ENCODE measurements around the gene TRNAU1AP. TPM values are rescaled to one million over a fixed set of nuclear protein-coding genes. Genes with fewer than 3 reads are reported as not detected.
A peak's percentile ranks its signal among the peaks of the same experiment; 100 is the strongest.

TRNAU1AP gene
- total and polyA plus RNA-seq, 2 of the 13 experiments (the other 11 are each of a cell fraction or from before 2014, with no cell fraction given), result 29.0 to 42.9 TPM

GRCh38 chr1:28510273-28510969 lies 42.5 kb upstream of the TRNAU1AP start (continued):
- TF ChIP-seq ZNF33B (CRISPR knock-in tag; IDR thresholded peaks at IDR 0.05), result 0 out of 2 replicates have a peak, but pooled peaks have one; percentile 69
- TF ChIP-seq MIER2 (CRISPR knock-in tag; IDR thresholded peaks at IDR 0.05), result no peak
- 0 out of 2 replicates have a peak, but pooled peaks have one; percentile 11 for TF ChIP-seq ZNF276 (CRISPR knock-in tag; IDR thresholded peaks at IDR 0.05; ENCODE audit: low read depth)
- no peak for TF ChIP-seq ZXDC (CRISPR knock-in tag; IDR thresholded peaks at IDR 0.05)
- TF ChIP-seq ZBTB20 (CRISPR knock-in tag; IDR thresholded peaks at IDR 0.05; ENCODE audit: borderline replicate concordance, low read depth), result no peak
- peak; percentile 73 for TF ChIP-seq RAD21 (CRISPR knock-in tag; IDR thresholded peaks at IDR 0.05)
- TF ChIP-seq ZNF333 (CRISPR knock-in tag; IDR thresholded peaks at IDR 0.05; ENCODE audit: borderline replicate concordance), result no peak
- TF ChIP-seq SNAPC2 (CRISPR knock-in tag; IDR thresholded peaks at IDR 0.05), result no peak
- TF ChIP-seq ZNF12 (CRISPR knock-in tag; IDR thresholded peaks at IDR 0.05), result no peak
- peak; percentile 62 for TF ChIP-seq POLR2G (IDR thresholded peaks at IDR 0.05; ENCODE audit: low read depth, low read length)
- TF ChIP-seq KDM5B (CRISPR knock-in tag; IDR thresholded peaks at IDR 0.05; ENCODE audit: borderline replicate concordance), result peak; percentile 53; the same call in 1 of the 2 replicates
- TF ChIP-seq PBX2 (CRISPR knock-in tag; IDR thresholded peaks at IDR 0.05), result no peak
- 0 out of 2 replicates have a peak, but pooled peaks have one; percentile 5 for TF ChIP-seq MYC (CRISPR knock-in tag; IDR thresholded peaks at IDR 0.05; ENCODE audit: borderline replicate concordance)
- no peak for TF ChIP-seq GTF3A (CRISPR knock-in tag; conservative IDR thresholded peaks at IDR 0.05)
- peak; percentile 10; the same call in 1 of the 2 replicates for TF ChIP-seq SSRP1 (CRISPR knock-in tag; IDR thresholded peaks at IDR 0.05)
- 0 out of 2 replicates have a peak, but pooled peaks have one; percentile 37 for TF ChIP-seq SNAI1 (CRISPR knock-in tag; IDR thresholded peaks at IDR 0.05; ENCODE audit: borderline replicate concordance)
- TF ChIP-seq CREB1 (IDR thresholded peaks at IDR 0.05), result no peak
- TF ChIP-seq CREB1 (CRISPR knock-in tag; IDR thresholded peaks at IDR 0.05), result 0 out of 2 replicates have a peak, but pooled peaks have one; percentile 2
- TF ChIP-seq IKZF1 (IDR thresholded peaks at IDR 0.05), result no peak
- no peak; the same call in 1 of the 2 replicates for TF ChIP-seq SAFB2 (CRISPR knock-in tag; IDR thresholded peaks at IDR 0.05; ENCODE audit: borderline replicate concordance, low read depth)
- peak in 1 of 2 experiments; percentile 51; a peak in 1 of 4 replicates for TF ChIP-seq NR2F1 (CRISPR knock-in tag; IDR thresholded peaks at IDR 0.05)
- peak; percentile 92; the same call in 1 of the 2 replicates for TF ChIP-seq FUBP1 (CRISPR knock-in tag; IDR thresholded peaks at IDR 0.05; ENCODE audit: borderline replicate concordance)
- TF ChIP-seq TGIF2 (CRISPR knock-in tag; IDR thresholded peaks at IDR 0.05), result peak; percentile 42
